Measurements from ENCODE around the gene ZNF516. TPM values are rescaled to one million over a fixed set of nuclear protein-coding genes. Genes with fewer than 3 reads are reported as not detected.
A peak's percentile ranks its signal among the peaks of the same experiment; 100 is the strongest.

ZNF516 gene
- total RNA-seq, 1 donor from 2014 or later: 53.5 TPM

GRCh38 chr18:76367168-76368125, 127.6 kb downstream of the ZNF516 start:
- intact Hi-C loops (cut with DNase I): no loop called here
- peak; percentile 47 for DNase-seq (ENCODE audit: low spot score)
- ATAC-seq: no peak

- DNase-seq (ENCODE audit: low spot score): no peak
- intact Hi-C loops (cut with DNase I): no loop called here
- no peak for ATAC-seq
Measured at GRCh38 chr18:76365561-76365960, 129.5 kb downstream of the ZNF516 start.

GRCh38 chr18:76364282-76365259, 130.5 kb downstream of the ZNF516 start:
- peak; percentile 45 for ATAC-seq
- no peak for DNase-seq (ENCODE audit: low spot score)
- intact Hi-C loops (cut with DNase I): no loop called here

GRCh38 chr18:76363436-76364120, 131.5 kb downstream of the ZNF516 start:
- intact Hi-C loops (cut with DNase I): no loop called here
- DNase-seq (ENCODE audit: low spot score) (no peak), ATAC-seq (peak; percentile 29)

GRCh38 chr18:76362676-76363075, 132.4 kb downstream of the ZNF516 start:
- ATAC-seq (no peak), DNase-seq (ENCODE audit: low spot score) (no peak)
- intact Hi-C loops (cut with DNase I): no loop called here

GRCh38 chr18:76361219-76361618, 133.8 kb downstream of the ZNF516 start:
- ATAC-seq (no peak), DNase-seq (ENCODE audit: low spot score) (peak; percentile 25)
- intact Hi-C loops (cut with DNase I): no loop called here

- ATAC-seq (no peak), DNase-seq (ENCODE audit: low spot score) (no peak)
- intact Hi-C loops (cut with DNase I): no loop called here
Measured at GRCh38 chr18:76359909-76360308, 135.1 kb downstream of the ZNF516 start.

GRCh38 chr18:76358774-76359173, 136.3 kb downstream of the ZNF516 start:
- intact Hi-C loops (cut with DNase I): no loop called here
- ATAC-seq (no peak), DNase-seq (ENCODE audit: low spot score) (no peak)

GRCh38 chr18:76357585-76358260, 137.3 kb downstream of the ZNF516 start:
- DNase-seq (ENCODE audit: low spot score) (no peak), ATAC-seq (no peak)
- intact Hi-C loops (cut with DNase I): no loop called here

GRCh38 chr18:76357174-76357573, 137.9 kb downstream of the ZNF516 start:
- intact Hi-C loops (cut with DNase I): no loop called here
- DNase-seq (ENCODE audit: low spot score) (no peak), ATAC-seq (no peak)

GRCh38 chr18:76356666-76357065, 138.4 kb downstream of the ZNF516 start:
- DNase-seq (ENCODE audit: low spot score) (no peak), ATAC-seq (no peak)
- intact Hi-C loops (cut with DNase I): no loop called here

- DNase-seq (ENCODE audit: low spot score) (no peak), ATAC-seq (no peak)
- intact Hi-C loops (cut with DNase I): no loop called here
Measured at GRCh38 chr18:76354348-76354747, 140.7 kb downstream of the ZNF516 start.

- intact Hi-C loops (cut with DNase I): no loop called here
- DNase-seq (ENCODE audit: low spot score) (no peak), ATAC-seq (no peak)
Measured at GRCh38 chr18:76353500-76353899, 141.5 kb downstream of the ZNF516 start.

- ATAC-seq (no peak), DNase-seq (ENCODE audit: low spot score) (peak; percentile 19)
- intact Hi-C loops (cut with DNase I): no loop called here
Measured at GRCh38 chr18:76353046-76353445, 142.0 kb downstream of the ZNF516 start.

GRCh38 chr18:76351961-76352581, 143.0 kb downstream of the ZNF516 start:
- peak; percentile 90 for ATAC-seq
- intact Hi-C loops (cut with DNase I): no loop called here
- DNase-seq (ENCODE audit: low spot score): no peak

- ATAC-seq: no peak
- intact Hi-C loops (cut with DNase I): no loop called here
Measured at GRCh38 chr18:76350134-76351025, 144.7 kb downstream of the ZNF516 start.

GRCh38 chr18:76349067-76349715, 145.9 kb downstream of the ZNF516 start:
- intact Hi-C loops (cut with DNase I): no loop called here
- peak; percentile 37 for ATAC-seq
- DNase-seq (ENCODE audit: low spot score): peak; percentile 80

More at GRCh38 chr18:76350134-76351025, 144.7 kb downstream of the ZNF516 start:
- DNase-seq (ENCODE audit: low spot score): no peak

Data from sciatic nerve (tissue), 2 donors.